ENCODE data around the gene MET. TPM values are rescaled to one million over a fixed set of nuclear protein-coding genes. Genes with fewer than 3 reads are reported as not detected.

Gene MET
- total RNA-seq, 1 experiment from 2014 or later = 5.0 TPM

DNA sequence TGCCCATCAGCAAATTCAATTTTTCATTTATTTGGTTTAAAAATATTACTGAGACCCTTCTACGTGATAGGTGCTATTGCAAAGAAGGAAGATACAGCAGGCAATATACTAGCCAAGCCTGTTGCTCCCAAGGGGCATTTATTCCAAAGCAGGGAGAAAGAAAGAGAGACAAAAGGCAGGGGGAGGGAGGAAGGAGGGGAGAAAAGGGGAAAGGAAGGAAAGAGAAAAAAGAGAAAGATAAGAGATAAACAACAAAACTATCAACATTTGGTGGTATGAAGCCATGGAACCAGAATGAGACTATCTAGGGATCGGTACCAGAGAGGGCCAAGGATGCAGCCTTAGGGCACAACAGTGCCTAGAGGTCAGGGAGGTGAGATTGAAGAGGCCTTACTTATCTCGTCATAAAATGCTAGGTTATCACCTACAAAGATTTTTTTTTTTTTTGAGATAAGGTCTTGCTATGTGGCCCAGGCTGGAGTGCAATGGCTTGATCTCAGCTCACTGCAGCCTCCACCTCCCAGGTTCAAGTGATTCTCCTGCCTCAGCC, 135.1 kb downstream of the MET start:
- DNase-seq = no peak
- no peak overlapping the region for H3K27ac ChIP-seq (ENCODE audit: insufficient read length, low read depth, low read length)
- no peak overlapping the region for H2BK5ac ChIP-seq (ENCODE audit: insufficient read length, low read length)
- H3K14ac ChIP-seq (ENCODE audit: insufficient read depth, low read length) = no peak overlapping the region
- Mint-ChIP-seq H3K27ac (no peak overlapping the region), H3K36me3 (ENCODE audit: insufficient read depth in 1 of 3, low read depth in 3 of 3) (no peaks in the 10 kb centered on the region), H3K4me3 (no peak overlapping the region), H3K4me1 (peaks cover 24 to 33% of the 10 kb centered on the region in 2 experiments), H3K9me3 (no peaks in the 10 kb centered on the region), H3K27me3 (ENCODE audit: low read depth) (no peaks in the 10 kb centered on the region)
- H3T11ph ChIP-seq (ENCODE audit: low read length) = no peak overlapping the region
- H2AFZ ChIP-seq (ENCODE audit: low read length) = no peak overlapping the region
- H2BK12ac ChIP-seq (ENCODE audit: insufficient read length, low read depth, low read length) = no peak overlapping the region
- H3K23ac ChIP-seq (ENCODE audit: insufficient read length, low read depth, low read length) = no peak overlapping the region
- no peaks in the 10 kb centered on the region for H3K9me3 ChIP-seq (ENCODE audit: control insufficient read depth, low read depth, low read length)
- H4K8ac ChIP-seq (replicated peaks; ENCODE audit: insufficient read length, low read depth, low read length) = no peak overlapping the region
- no peaks in the 10 kb centered on the region for H3K23me2 ChIP-seq (ENCODE audit: insufficient read length, low read depth, low read length, poor library complexity, severe bottlenecking)
- no peak overlapping the region for H4K5ac ChIP-seq (ENCODE audit: insufficient read length, low read depth, low read length)
- H2BK120ac ChIP-seq (ENCODE audit: low read depth, low read length, poor library complexity, severe bottlenecking) = no peak overlapping the region
- H2AK5ac ChIP-seq (ENCODE audit: insufficient read length, low read length) = no peak overlapping the region
- H3K18ac ChIP-seq (ENCODE audit: insufficient read length, low read depth, low read length) = no peak overlapping the region
- no peak overlapping the region for H3K9ac ChIP-seq (ENCODE audit: extremely low read depth, insufficient read length, low read length)
- peaks cover 3% of the 10 kb centered on the region; the same call in 1 of the 2 replicates for H3K4me1 ChIP-seq (ENCODE audit: insufficient read depth, low read length)
- no peaks in the 10 kb centered on the region for H3K27me3 ChIP-seq (ENCODE audit: insufficient read depth, low read length)
- no peak overlapping the region for H3K56ac ChIP-seq (ENCODE audit: insufficient read length, low read depth, low read length)
- no peaks in the 10 kb centered on the region for H3K79me2 ChIP-seq (ENCODE audit: insufficient read depth, low read length)
- H2BK15ac ChIP-seq (ENCODE audit: low read depth, low read length) = no peak overlapping the region
- no peaks in the 10 kb centered on the region for H4K20me1 ChIP-seq (ENCODE audit: control insufficient read depth, insufficient read depth, insufficient read length)
- no peak overlapping the region for H3K4me2 ChIP-seq (ENCODE audit: insufficient read depth, insufficient read length, low read length)
- WGBS (ENCODE audit: extremely low coverage, insufficient read length, low lambda C conversion rate) = no CpG with 5 or more reads among the region's 3 CpGs
- no peaks in the 10 kb centered on the region for H3K79me1 ChIP-seq (ENCODE audit: insufficient read depth, low read depth, low read length, poor library complexity, severe bottlenecking)
- H2BK20ac ChIP-seq (ENCODE audit: low read depth, low read length, poor library complexity, severe bottlenecking) = no peak overlapping the region
- TF ChIP-seq, protein P1, sequence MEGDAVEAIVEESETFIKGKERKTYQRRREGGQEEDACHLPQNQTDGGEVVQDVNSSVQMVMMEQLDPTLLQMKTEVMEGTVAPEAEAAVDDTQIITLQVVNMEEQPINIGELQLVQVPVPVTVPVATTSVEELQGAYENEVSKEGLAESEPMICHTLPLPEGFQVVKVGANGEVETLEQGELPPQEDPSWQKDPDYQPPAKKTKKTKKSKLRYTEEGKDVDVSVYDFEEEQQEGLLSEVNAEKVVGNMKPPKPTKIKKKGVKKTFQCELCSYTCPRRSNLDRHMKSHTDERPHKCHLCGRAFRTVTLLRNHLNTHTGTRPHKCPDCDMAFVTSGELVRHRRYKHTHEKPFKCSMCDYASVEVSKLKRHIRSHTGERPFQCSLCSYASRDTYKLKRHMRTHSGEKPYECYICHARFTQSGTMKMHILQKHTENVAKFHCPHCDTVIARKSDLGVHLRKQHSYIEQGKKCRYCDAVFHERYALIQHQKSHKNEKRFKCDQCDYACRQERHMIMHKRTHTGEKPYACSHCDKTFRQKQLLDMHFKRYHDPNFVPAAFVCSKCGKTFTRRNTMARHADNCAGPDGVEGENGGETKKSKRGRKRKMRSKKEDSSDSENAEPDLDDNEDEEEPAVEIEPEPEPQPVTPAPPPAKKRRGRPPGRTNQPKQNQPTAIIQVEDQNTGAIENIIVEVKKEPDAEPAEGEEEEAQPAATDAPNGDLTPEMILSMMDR (conservative IDR thresholded peaks at IDR 0.05) = no peak
- H4K91ac ChIP-seq (ENCODE audit: insufficient read length, low read depth, low read length) = no peak overlapping the region
- H3K4ac ChIP-seq (ENCODE audit: low read depth, low read length) = no peak overlapping the region

All from H9 (cell line).